Measurements from ENCODE around the gene BAIAP2. TPM values are rescaled to one million over a fixed set of nuclear protein-coding genes. Genes with fewer than 3 reads are reported as not detected.
A peak's percentile ranks its signal among the peaks of the same experiment; 100 is the strongest.

BAIAP2 gene
- total and polyA plus RNA-seq, 2 donors (not counting 1 experiment from before 2014, with no cell fraction given) = 1.3 to 12.0 TPM

DNA sequence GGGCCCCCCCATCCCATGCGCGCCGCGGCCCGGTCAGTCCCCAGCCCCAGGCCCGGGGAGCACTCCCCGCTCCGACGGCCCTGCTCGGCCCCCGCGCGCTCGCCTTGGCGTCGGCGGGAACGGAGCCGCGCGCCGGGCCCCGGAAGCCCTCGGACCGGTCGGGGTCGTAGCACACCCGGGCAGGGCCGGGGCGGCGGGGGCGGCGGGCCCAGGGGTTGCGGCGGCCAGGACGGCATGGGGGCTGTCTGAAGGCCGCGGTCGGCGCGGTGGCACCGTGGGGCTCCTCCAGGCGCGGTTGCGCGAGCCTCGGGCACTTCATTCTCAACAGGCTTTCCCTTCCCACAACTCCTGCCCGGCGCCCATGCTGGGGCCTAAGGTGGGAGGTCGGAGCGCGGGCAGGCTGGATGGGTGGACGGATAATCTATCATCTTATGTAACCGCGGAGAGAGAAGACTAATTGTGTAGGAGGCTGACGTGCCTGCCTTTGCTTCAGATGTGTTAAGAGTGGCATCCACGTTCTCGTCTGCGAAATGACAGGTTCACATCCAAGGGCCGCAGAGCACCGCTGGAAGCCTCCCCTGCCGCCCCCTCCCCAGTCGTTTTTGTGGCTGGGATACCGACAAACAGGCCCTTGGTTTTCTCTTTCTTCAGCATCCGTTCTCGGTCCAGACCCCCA is 708 bp downstream of the BAIAP2 start:
- intact Hi-C loops (cut with micrococcal nuclease) = loop anchor here (2.0 kb wide), 1 partner anchor 17 kb away; no protein-coding TSS in a partner anchor
- TF ChIP-seq EZH2 (IDR thresholded peaks at IDR 0.05; ENCODE audit: borderline replicate concordance, insufficient read depth, low read depth, low read length, poor library complexity, severe bottlenecking) = no peak
- TF ChIP-seq, protein P1, sequence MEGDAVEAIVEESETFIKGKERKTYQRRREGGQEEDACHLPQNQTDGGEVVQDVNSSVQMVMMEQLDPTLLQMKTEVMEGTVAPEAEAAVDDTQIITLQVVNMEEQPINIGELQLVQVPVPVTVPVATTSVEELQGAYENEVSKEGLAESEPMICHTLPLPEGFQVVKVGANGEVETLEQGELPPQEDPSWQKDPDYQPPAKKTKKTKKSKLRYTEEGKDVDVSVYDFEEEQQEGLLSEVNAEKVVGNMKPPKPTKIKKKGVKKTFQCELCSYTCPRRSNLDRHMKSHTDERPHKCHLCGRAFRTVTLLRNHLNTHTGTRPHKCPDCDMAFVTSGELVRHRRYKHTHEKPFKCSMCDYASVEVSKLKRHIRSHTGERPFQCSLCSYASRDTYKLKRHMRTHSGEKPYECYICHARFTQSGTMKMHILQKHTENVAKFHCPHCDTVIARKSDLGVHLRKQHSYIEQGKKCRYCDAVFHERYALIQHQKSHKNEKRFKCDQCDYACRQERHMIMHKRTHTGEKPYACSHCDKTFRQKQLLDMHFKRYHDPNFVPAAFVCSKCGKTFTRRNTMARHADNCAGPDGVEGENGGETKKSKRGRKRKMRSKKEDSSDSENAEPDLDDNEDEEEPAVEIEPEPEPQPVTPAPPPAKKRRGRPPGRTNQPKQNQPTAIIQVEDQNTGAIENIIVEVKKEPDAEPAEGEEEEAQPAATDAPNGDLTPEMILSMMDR (IDR thresholded peaks at IDR 0.05) = no peak
- peak; percentile 48 for DNase-seq
- peak overlapping the region; percentile 58 for H2AFZ ChIP-seq (ENCODE audit: insufficient read depth, low read depth, low read length, poor library complexity, severe bottlenecking)
- H3K36me3 ChIP-seq (replicated peaks in 1 of 2; ENCODE audit: control extremely low read depth in 1 of 2, control insufficient read depth in 1 of 2, extremely low read depth in 1 of 2, insufficient read depth in 2 of 2, low read length in 1 of 2) = no peaks in the 10 kb centered on the region
- ChIA-PET POLR2A (interaction anchor here (1.0 kb wide), 1 partner anchor 581 kb away, joined by 3 read pairs; no protein-coding TSS in a partner anchor), CTCF (interaction anchor here (1.5 kb wide), 1 partner anchor 47 kb away, joined by 4 read pairs; no protein-coding TSS in a partner anchor)
- peaks cover 51% of the 10 kb centered on the region for H3K27me3 Mint-ChIP-seq
- peak overlapping the region; percentile 86 for H3K4me3 Mint-ChIP-seq
- no peaks in the 10 kb centered on the region for H3K79me2 ChIP-seq (ENCODE audit: control insufficient read depth, insufficient read depth, low read length)
- H4K20me1 ChIP-seq (ENCODE audit: control insufficient read depth, insufficient read depth, low read length, poor library complexity, severe bottlenecking) = no peaks in the 10 kb centered on the region
- peaks cover 13% of the 10 kb centered on the region for H3K4me1 Mint-ChIP-seq
- peaks cover 0 to 9% (median 0%) of the 10 kb centered on the region in 3 donors for H3K9me3 ChIP-seq (ENCODE audit: control extremely low read depth in 1 of 3, control insufficient read depth in 2 of 3, insufficient read depth in 1 of 3, low read length in 2 of 3)
- peak overlapping the region in 3 of 5 experiments; percentile 61 to 70 (median 68) for H3K4me3 ChIP-seq (ENCODE audit: control extremely low read depth in 1 of 5, extremely low read depth in 1 of 5, insufficient read depth in 1 of 5, low read depth in 2 of 5, low read length in 4 of 5)
- H3K9me3 Mint-ChIP-seq (ENCODE audit: insufficient read depth) = no peaks in the 10 kb centered on the region
- peaks cover 0 to 68% (median 14%) of the 10 kb centered on the region in 4 experiments for H3K27me3 ChIP-seq (replicated peaks in 1 of 4; ENCODE audit: control extremely low read depth in 1 of 4, control insufficient read depth in 3 of 4, insufficient read depth in 4 of 4, low read length in 3 of 4)
- peak; percentile 3 for ATAC-seq (ENCODE audit: low read depth)
- WGBS (ENCODE audit: insufficient coverage) = 16% methylated on average over 60 of the region's 66 CpGs
- H3K27ac Mint-ChIP-seq = no peak overlapping the region
- H3K9ac ChIP-seq (ENCODE audit: low read length) = peak overlapping the region; percentile 23
- H3K4me2 ChIP-seq (replicated peaks; ENCODE audit: low read depth, low read length, poor library complexity, severe bottlenecking) = peak overlapping the region; percentile 82
- H3K27ac ChIP-seq (ENCODE audit: low read length in 2 of 2) = no peak overlapping the region
- H3K4me1 ChIP-seq (ENCODE audit: control insufficient read depth in 2 of 2, insufficient read depth in 2 of 2, low read length in 2 of 2) = peaks cover 12 to 16% of the 10 kb centered on the region in 2 donors
